ENCODE data around the gene ZNF639. TPM values are rescaled to one million over a fixed set of nuclear protein-coding genes. Genes with fewer than 3 reads are reported as not detected.
A peak's percentile ranks its signal among the peaks of the same experiment; 100 is the strongest.

ZNF639 gene
- total and polyA plus RNA-seq, 9 of the 15 experiments (the other 6 are each of a cell fraction or from before 2014, with no cell fraction given), result 17.6 to 88.1 (median 53.7) TPM

GRCh38 chr3:179322286-179323196 lies at the start of gene ZNF639 (continued):
- TF ChIP-seq DEAF1 (CRISPR knock-in tag; IDR thresholded peaks at IDR 0.05) (0 out of 2 replicates have a peak, but pooled peaks have one; percentile 27), SIX5 (IDR thresholded peaks at IDR 0.05; ENCODE audit: borderline replicate concordance in 1 of 2, insufficient read depth in 1 of 2, low read depth in 1 of 2, low read length in 2 of 2) (0 out of 4 replicates have a peak, but pooled peaks of 1 of the 2 experiments have one; percentile 29), ZMIZ1 (IDR thresholded peaks at IDR 0.05; ENCODE audit: low read depth in 2 of 2, low read length in 2 of 2) (peak in 1 of 2 experiments; percentile 13; a peak in 1 of 4 replicates), ZNF175 (CRISPR knock-in tag; IDR thresholded peaks at IDR 0.05; ENCODE audit: low read depth) (no peak), THAP12 (CRISPR knock-in tag; IDR thresholded peaks at IDR 0.05) (peak; percentile 66; the same call in 1 of the 2 replicates), NR1H2 (CRISPR knock-in tag; IDR thresholded peaks at IDR 0.05) (peak; percentile 21; the same call in 1 of the 2 replicates), MIER1 (IDR thresholded peaks at IDR 0.05; ENCODE audit: low read depth) (no peak), POLR2B (IDR thresholded peaks at IDR 0.05; ENCODE audit: low read depth, partially characterized antibody) (peak; percentile 15), ZNF384 (IDR thresholded peaks at IDR 0.05; ENCODE audit: low read depth, low read length) (no peak), POU5F1 (IDR thresholded peaks at IDR 0.05; ENCODE audit: borderline replicate concordance, low read depth, low read length, partially characterized antibody) (no peak), PTBP1 (IDR thresholded peaks at IDR 0.05; ENCODE audit: low read depth, low read length) (0 out of 2 replicates have a peak, but pooled peaks have one; percentile 3), ATF1 (CRISPR knock-in tag; IDR thresholded peaks at IDR 0.05) (no peak), ATF1 (tag; IDR thresholded peaks at IDR 0.05) (peak; percentile 76), PREB (CRISPR knock-in tag; IDR thresholded peaks at IDR 0.05) (no peak), CBX1 (IDR thresholded peaks at IDR 0.05; ENCODE audit: low read depth) (peak; percentile 30; the same call in 1 of the 2 replicates), XRCC5 (IDR thresholded peaks at IDR 0.05; ENCODE audit: low read depth, low read length) (peak; percentile 15; the same call in 1 of the 2 replicates), NFRKB (IDR thresholded peaks at IDR 0.05; ENCODE audit: low read depth) (peak; percentile 25; the same call in 1 of the 2 replicates)

Data from K562 (cell line).